HL-60 (cell line): ENCODE data around the gene SLC35F3.

Experiments
- DNase-seq, 2 experiments: peaks; one replicate each; pipeline ENCODE4 v3.0.0-alpha.2; 2010 to 2020; ENCODE audit warnings: low read depth in 1 of 2, low spot score in 1 of 2
- H3K27ac ChIP-seq: fragments of 250-450 bp; sonication (Bioruptor Pico); replicated peaks from 2 replicates; pipeline ENCODE4 v1.5.1; 2020; ENCODE audit warnings: mild to moderate bottlenecking, moderate library complexity
- H3K27me3 ChIP-seq: fragments of 250-450 bp; sonication (Bioruptor Pico); 2 replicates; pipeline ENCODE4 v1.5.1; 2021; ENCODE audit warnings: mild to moderate bottlenecking, moderate library complexity; ENCODE audit not compliant: insufficient read depth, poor library complexity, severe bottlenecking
- H3K4me3 ChIP-seq: replicated peaks from 2 replicates; pipeline ENCODE4 v1.5.1; 2011; ENCODE audit warnings: mild to moderate bottlenecking, control low read depth, low read length; ENCODE audit not compliant: insufficient read depth
- CTCF ChIP-seq: IDR thresholded peaks from one replicate; pipeline ENCODE4 v1.5.1; 2011; ENCODE audit warnings: low read length, control low read depth, inconsistent platforms; ENCODE audit not compliant: insufficient read depth
- GABPA ChIP-seq: IDR thresholded peaks from 2 replicates; pipeline ENCODE4 v1.6.1; 2012; ENCODE audit warnings: low read depth
- POLR2AphosphoS5 ChIP-seq: IDR thresholded peaks from 2 replicates; pipeline ENCODE4 v1.6.1; 2012; ENCODE audit warnings: low read depth
- REST ChIP-seq: IDR thresholded peaks from 2 replicates; pipeline ENCODE4 v1.6.1; 2012; ENCODE audit warnings: low read depth; ENCODE audit not compliant: insufficient replicate concordance
- SPI1 ChIP-seq: IDR thresholded peaks from 2 replicates; pipeline ENCODE4 v1.6.1; 2012; ENCODE audit warnings: low read depth, mild to moderate bottlenecking, borderline replicate concordance

The SLC35F3 gene

GRCh38 chr1:234123867-234124266 is 219.4 kb downstream of the SLC35F3 start:
- TF ChIP-seq CTCF (no peak), SPI1 (no peak), GABPA (no peak), REST (no peak), POLR2AphosphoS5 (no peak)
- H3K27me3 ChIP-seq, result peaks cover 8% of the 10 kb centered on the region
- no peak overlapping the region for H3K4me3 ChIP-seq
- no peak overlapping the region for H3K27ac ChIP-seq
- no peak for DNase-seq

GRCh38 chr1:234125283-234125682 is 220.8 kb downstream of the SLC35F3 start:
- Histone ChIP-seq H3K27ac (no peak overlapping the region), H3K4me3 (no peak overlapping the region), H3K27me3 (peaks cover 14% of the 10 kb centered on the region)
- TF ChIP-seq GABPA (no peak), REST (no peak), SPI1 (no peak), CTCF (no peak), POLR2AphosphoS5 (no peak)
- DNase-seq, result peak in 1 of 2 experiments; percentile 44

- TF ChIP-seq POLR2AphosphoS5 (no peak), GABPA (no peak), SPI1 (no peak), CTCF (no peak), REST (no peak)
- no peak for DNase-seq
These were observed 221.2 kb downstream of the SLC35F3 start for GRCh38 chr1:234125714-234126113.

More at GRCh38 chr1:234125714-234126113, 221.2 kb downstream of the SLC35F3 start:
- no peak overlapping the region for H3K27ac ChIP-seq
- no peak overlapping the region for H3K4me3 ChIP-seq
- H3K27me3 ChIP-seq, result peaks cover 14% of the 10 kb centered on the region
